ENCODE measurements around the gene RDM1.
A peak's percentile ranks its signal among the peaks of the same experiment; 100 is the strongest.
"Not testable (repeated sequence)": the region's sequence is repeated elsewhere in the genome, so short reads cannot be mapped to it uniquely, and the experiment has no call there.

RDM1 gene

DNA sequence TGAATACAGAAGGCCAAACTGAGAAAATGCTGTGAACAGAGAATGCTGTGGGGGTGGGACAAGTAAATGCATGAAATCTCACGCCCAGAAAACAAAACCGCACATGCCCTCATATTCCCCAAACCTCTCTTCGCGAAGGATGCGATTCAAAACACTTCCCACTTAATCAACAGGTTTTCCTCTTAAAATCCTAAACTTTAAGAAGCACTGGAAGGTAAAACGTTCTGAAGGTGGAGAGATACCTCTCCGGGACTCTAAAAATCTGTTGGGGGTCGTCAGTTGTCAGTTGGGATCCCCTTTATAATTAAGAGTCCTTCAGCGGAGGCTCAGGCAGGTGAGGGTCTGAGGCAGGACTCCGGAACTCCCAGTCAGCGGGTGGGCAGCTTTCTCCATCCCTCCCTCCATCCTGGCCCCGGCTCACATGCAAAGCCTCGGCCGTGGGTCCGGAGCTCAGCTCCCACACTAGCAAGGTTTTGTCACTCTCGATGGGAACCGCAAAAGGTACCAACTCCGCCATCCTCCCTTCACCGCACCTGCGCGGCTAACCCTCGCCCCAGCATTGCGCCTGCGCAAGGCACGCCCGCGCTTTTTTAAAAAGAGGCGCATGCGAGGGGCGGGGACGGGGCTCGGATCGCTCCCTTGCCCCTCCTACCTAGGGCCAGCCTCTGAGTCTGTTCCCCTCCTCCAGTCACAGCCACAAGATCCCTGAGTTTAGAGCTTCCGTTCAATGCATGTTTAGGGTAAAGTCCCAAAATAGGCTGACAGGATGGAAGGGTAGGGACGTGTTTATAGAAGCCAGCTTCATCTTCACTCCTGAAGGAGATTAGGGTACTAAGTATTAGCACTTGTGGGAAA lies at the start of gene RDM1:
RDM1 (minus strand) TSS at position 563 of the 855 bp plus-strand sequence; CDS start at position 517, 46 bp downstream.
- peak; percentile 91 for DNase-seq

DNA sequence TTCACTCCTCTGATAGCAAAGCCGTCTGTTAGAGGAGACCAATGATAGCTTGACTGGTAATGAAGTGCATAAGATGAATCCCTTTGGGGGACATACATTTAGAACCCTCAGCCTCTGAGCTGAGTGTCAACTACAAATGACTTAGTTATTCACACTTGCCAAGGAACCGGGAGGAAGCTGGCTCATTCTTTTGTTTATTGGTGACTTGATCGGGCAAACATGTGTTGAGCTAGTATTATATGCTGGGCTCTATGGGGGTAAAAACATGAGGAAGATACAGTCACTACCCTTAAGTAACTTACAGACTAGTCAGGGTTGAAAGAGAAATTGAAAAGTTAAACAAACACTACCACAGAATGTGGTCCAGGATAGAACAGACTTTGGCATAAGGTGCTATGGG lies 47.8 kb upstream of the RDM1 start:
- DNase-seq, result no peak

- no peak for DNase-seq
Measured at GRCh38 chr17:35977509-35977908, 46.9 kb upstream of the RDM1 start.

GRCh38 chr17:35973333-35974260 lies 43.0 kb upstream of the RDM1 start:
- no peak for DNase-seq

GRCh38 chr17:35972945-35973332 lies 42.4 kb upstream of the RDM1 start:
- DNase-seq, result no peak

- no peak for DNase-seq
Measured at GRCh38 chr17:35972535-35972934, 42.0 kb upstream of the RDM1 start.

- DNase-seq, result no peak
Measured at GRCh38 chr17:35972066-35972465, 41.5 kb upstream of the RDM1 start.

DNA sequence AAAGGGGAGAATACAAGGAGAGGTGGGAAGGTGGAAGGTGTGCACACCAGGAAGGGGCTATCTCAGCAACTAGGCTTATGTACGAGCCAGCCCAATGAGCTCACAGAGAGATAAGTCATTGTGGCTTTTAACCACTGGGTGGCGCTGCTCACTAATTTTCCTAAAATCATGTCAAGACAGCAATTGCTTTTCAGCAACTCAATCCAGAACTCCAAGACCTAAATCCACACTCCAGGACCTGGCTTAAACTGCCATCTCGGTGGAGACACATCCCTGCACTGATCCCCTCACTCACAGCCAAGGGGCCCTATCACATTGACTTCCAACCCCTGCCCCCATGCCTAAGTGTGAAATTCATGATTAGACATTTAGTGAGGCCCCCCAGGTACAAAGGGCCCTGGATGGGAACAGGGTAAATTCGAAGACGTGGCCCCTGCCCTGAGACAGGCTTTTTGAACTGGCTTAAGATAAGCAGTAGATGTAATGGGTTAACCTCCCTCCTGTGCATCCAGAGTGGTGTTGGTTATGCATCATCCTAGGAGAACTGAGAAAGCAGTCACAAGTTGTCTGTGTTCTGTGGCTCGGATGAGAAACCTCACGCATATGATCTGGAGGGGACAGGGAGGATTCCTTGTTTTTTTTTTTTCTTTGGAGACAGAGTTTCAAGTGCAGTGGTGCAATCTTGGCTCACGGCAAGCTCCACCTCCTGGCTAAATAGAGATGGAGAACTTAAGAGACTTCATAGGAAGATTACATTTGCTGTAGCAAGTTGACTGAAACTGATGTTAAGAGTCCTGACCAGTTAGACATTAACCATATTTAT lies 39.2 kb upstream of the RDM1 start:
- DNase-seq, result peak; percentile 61

DNA sequence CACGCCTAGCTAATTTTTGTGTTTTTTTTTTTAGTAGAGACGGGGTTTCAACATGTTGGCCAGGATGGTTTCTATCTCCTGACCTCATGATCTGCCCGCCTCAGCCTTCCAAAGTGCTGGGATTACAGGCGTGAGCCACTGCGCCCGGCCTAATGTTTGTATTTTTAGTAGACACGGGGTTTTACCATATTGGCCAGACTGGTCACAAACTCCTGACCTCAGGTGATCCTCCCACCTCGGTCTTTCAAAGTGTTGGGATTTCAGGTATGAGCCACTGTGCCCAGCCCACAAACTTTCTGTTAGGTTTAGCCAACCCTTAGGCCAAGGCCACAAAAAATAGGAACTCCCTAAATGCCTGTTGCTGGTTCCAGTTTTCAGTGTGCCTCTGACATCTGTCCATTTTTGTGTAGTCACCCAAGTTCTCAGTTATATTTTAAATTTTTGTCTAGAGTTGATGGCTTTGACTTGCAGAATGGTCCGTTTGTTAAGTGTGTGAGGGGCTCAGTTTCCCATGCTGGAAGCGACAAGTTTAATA lies 38.0 kb upstream of the RDM1 start:
- no peak for DNase-seq

GRCh38 chr17:35965272-35965671 lies 34.7 kb upstream of the RDM1 start:
- no peak for DNase-seq

- DNase-seq, result no peak
Measured at GRCh38 chr17:35963663-35964062, 33.1 kb upstream of the RDM1 start.

- DNase-seq, result no peak
Measured at GRCh38 chr17:35953720-35954119, 23.1 kb upstream of the RDM1 start.

DNA sequence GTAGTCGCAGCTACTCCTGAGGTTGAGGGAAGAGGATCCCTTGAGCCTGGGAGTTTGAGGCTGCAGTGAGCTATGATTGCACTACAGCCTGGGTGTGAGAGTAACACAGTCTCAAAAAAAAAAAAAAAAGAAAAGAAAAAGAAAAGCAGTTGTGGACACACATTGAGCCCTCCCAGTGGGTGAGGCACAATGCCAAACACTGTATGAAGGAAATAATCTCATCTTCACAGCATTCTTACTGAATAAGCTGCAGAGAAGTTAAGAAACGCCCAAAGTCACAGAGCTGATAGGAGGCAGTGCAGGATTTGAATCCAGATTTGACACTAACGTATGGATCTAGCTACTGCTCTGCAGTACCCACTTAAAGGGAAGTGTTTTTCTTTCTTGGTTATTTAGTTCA lies 18.8 kb upstream of the RDM1 start:
- DNase-seq, result no peak

DNA sequence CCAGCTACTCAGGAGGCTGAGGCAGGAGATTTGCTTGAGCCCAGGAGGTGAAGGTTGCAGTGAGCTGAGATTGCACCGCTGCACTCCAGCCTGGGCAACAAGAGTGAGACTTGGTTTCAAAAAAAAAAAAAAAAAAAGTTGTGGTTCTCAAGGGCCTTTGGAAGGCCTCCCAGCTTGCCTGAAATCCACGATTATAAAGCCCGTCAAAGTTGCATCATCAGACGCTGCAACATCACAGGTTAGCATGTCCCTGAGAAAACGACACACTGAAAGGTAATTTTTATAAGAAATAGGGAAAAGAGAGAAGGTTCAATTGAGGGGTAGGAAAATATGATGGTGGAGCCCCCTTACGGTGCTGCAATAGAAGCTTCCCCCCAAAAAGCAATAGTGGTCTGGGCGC lies 17.5 kb upstream of the RDM1 start:
- DNase-seq, result no peak

DNA sequence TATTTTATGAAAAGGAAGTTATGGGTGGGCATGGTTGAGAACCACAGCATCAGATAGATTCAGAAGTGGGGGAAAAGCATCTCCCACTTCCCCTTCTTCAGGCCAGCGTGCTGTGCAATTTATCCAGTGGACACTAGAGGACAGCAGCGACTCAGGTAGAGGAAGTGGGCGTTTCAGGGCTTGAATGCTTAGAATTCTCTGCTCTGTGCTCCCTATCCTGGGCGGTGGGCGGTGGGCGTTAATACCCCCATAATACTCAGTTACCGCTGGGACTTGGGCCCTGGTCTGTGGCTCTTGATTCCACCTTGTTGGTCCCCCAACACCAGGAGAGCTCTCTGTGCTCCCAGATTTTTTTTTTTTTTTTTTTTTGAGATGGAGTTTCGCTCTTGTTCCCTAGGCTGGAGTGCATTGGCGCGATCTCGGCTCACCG lies 16.6 kb upstream of the RDM1 start:
- DNase-seq, result peak; percentile 56

DNA sequence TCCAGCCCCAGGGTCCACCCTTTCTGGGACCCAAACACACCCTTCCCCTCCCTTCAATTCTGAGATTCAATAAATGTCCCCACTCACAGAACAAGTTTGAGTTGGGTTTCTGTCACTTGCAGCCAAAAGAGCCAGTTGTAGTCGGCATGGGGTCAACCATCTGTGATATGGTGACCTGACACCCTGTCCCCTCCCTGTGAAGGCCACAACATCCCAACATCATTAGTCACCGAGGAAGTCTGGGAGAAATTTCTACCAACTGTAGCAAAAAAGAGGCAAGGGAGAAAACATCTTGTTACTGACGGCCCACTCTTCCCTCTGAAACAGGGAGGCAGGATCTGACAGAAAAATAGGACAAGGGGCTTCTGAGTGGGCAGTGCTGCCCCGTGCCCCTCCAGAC lies 13.6 kb upstream of the RDM1 start:
- no peak for DNase-seq

DNA sequence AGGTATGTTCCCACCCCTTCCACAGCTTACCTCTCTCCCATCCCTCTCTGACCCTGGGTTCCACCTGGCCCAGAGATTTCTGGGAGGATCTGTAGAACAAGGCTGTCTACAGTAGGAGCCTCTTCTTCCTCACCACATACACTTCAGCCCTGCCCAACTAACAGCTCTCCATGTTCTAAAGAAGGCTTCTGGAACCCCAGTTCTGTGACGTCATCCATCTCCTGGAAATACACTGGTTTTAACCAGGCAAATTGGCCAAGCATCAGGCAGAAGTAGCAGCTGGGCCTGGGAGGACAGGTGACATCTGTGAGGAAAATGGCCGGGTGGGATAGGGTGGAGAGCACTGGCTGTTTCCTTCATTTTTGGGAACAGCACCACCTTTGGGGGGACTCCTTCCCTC lies 13.0 kb upstream of the RDM1 start, which contains the start of gene LYZL6:
LYZL6 (minus strand) TSS at position 177 of the 400 bp plus-strand sequence. CDS start 4,357 bp downstream, outside the sequence.
- no peak for DNase-seq

DNA sequence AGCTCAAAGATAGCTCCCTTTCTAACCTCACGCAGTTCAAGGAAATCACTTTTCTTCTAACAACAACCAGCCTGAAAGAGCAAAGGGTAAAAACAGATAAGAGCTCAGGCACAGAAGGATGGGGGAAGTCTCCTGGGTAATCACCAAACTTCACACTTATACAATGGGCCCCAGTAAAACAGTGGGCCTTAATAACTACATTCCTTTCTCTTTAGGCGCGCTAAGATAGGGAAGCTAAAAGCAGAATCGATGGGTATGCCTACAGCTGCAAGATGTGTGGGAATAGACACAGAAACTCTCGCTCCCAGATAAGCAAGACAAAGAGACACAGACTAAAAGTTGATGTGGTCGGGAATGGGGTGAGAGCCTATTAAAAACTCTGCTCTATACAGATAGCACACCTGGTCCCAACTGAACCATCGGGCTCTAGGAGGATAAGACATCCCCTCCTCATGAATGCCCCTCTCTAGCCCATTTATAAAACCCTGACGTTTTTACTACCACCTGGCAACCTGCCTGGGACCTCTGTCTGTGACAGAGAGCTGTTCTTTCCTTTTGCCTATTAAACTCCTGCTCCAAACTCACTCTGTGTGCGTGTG lies 12.1 kb upstream of the RDM1 start:
- no peak for DNase-seq

DNA sequence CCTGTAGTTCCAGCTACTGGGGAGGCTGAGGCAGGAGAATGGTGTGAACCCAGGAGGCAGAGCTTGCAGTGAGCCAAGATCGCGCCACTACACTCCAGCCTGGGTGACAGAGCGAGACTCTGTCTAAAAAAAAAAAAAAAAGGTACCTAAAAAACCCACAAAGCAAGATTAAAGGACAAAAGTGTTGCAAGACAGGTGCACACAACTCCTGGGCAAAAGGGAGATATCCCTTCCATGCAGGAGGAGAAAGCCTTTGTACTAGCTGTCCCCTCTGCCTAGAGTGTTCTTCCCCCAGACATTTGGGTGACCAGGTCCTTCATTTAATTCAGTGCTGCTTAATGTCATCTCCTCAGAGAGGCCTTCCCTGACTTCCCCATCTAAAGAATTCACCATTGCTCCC lies 7.9 kb upstream of the RDM1 start:
- not testable (repeated sequence) for DNase-seq

DNA sequence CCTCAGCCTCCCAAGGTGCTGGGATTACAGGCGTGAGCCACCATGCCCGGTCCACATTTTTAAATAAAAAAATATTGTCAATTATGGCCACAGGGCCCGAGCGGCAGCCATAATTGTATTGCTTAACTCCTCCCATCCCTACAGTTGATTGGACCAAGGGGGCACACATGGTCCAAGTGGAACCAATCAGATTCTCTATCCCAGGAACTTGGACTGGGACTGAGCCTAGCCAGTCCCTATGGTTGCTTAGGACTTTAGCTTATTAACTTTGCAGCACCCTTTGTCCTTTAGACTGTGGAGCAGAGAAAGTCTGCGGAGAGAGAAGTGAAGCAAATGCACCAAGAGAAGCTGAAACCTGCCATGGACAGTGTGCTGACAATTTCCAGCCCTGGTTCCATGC lies 5.5 kb upstream of the RDM1 start:
- DNase-seq, result no peak

- no peak for DNase-seq
Measured at GRCh38 chr17:35934760-35935159, 4.2 kb upstream of the RDM1 start.

DNA sequence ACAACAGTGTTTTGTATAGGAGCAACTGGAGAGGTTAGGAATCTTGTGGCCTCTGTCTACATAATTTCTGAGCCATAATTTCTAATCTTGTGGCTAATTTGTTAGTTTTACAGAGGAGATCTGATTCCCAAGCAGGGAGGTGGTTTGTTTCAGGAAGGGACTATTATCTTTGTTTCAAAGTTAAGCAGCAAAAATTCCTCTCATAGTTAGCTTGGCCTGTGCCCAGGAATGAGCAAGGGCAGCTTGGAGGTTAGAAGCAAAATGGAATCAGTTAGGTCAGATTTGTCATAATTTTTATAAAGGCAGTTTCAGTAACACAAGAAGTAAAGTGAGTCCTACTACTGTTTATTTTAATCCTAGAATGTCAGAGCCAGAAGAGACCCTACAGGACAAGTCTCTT lies 2.0 kb upstream of the RDM1 start:
- DNase-seq, result no peak
